Right cardiac atrium (tissue), 5 donors: ENCODE measurements around the gene IRF2BPL. TPM values are rescaled to one million over a fixed set of nuclear protein-coding genes. Genes with fewer than 3 reads are reported as not detected.
A peak's percentile ranks its signal among the peaks of the same experiment; 100 is the strongest.

Experiments used
- ATAC-seq, 2 donors: fragments of 200-7000 bp; cut with Tn5 transposase; one replicate each; pipeline versions ENCODE4 v1.8.0 to v1.9.1; 2020; ENCODE audit warnings: moderate library complexity in 2 of 2, mild to moderate bottlenecking in 1 of 2
- DNase-seq, 3 donors: peaks; one replicate each; pipeline ENCODE4 v3.0.0-alpha.2; 2020
- H3K27ac ChIP-seq: one replicate; pipeline ENCODE4 v1.5.1; 2013; ENCODE audit warnings: mild to moderate bottlenecking, low read length, control low read depth, moderate library complexity
- H3K27me3 ChIP-seq: one replicate; pipeline ENCODE4 v1.6.1; 2013; ENCODE audit not compliant: control insufficient read depth, insufficient read depth
- H3K4me1 ChIP-seq: one replicate; pipeline ENCODE4 v1.6.1; 2013; ENCODE audit warnings: low read length; ENCODE audit not compliant: control insufficient read depth, insufficient read depth
- H3K4me3 ChIP-seq: one replicate; pipeline ENCODE4 v1.5.1; 2013; ENCODE audit warnings: low read length, control low read depth
- H3K9me3 ChIP-seq: one replicate; pipeline ENCODE4 v1.6.1; 2013; ENCODE audit warnings: low read length; ENCODE audit not compliant: control insufficient read depth
- WGBS: extraction: QIAGEN DNeasy Blood & Tissue Kit; methylation state at CpG from one replicate; pipeline ENCODE4 v1.1.7; 2013; 5-methylcytosine and 5-hydroxymethylcytosine counted together
- intact Hi-C, 4 donors: fragments of 100-400 bp; cut with DNase I; formaldehyde crosslinking; loops; one replicate each; pipeline versions ENCODE4 v1.11.0 to v1.14.0; 2022 to 2023
- polyA plus RNA-seq: library from polyadenylated mRNA; stranded (reverse); fragments of 200-250 nt; gene quantifications from one replicate; pipeline ENCODE4 v1.2.3, GENCODE V29; 2013
- total RNA-seq, 4 donors: library from RNA; stranded (reverse); fragmentation: NEBNext Ultra II Directional; extraction: Animal tissue kit (Norgen Biotek cat#: 25700); gene quantifications; one replicate each; pipeline ENCODE4 v1.2.1, GENCODE V29; 2021
- donor health status: healthy with polysubstance abuse.
- donor health status: DM: no; HTN: yes; CAD: no.
- donor health status: DM: no; HTN: no; CAD: no.
- donor health status: DM: no; HTN: yes; CAD: no; lungs with severe emphysema.
- donor health status: DM: yes; HTN: yes; CAD: no.

The IRF2BPL gene
- total and polyA plus RNA-seq, 5 donors: 22.0 to 61.2 (median 49.2) TPM

GRCh38 chr14:76998910-76999309, 29.6 kb downstream of the IRF2BPL start:
- DNase-seq: no peak
- 89% methylated on average over 3 of the region's 3 CpGs for WGBS
- H3K9me3 ChIP-seq: no peaks in the 10 kb centered on the region
- no peak for ATAC-seq
- peaks cover 2% of the 10 kb centered on the region for H3K4me1 ChIP-seq
- intact Hi-C loops: no loop called here
- no peaks in the 10 kb centered on the region for H3K27me3 ChIP-seq
- H3K27ac ChIP-seq: no peak overlapping the region
- no peak overlapping the region for H3K4me3 ChIP-seq

GRCh38 chr14:76997257-76997970, 31.1 kb downstream of the IRF2BPL start:
- Histone ChIP-seq H3K9me3 (no peaks in the 10 kb centered on the region), H3K27me3 (no peaks in the 10 kb centered on the region), H3K4me3 (no peak overlapping the region), H3K4me1 (peaks cover 2% of the 10 kb centered on the region), H3K27ac (no peak overlapping the region)
- intact Hi-C loops: no loop called here
- DNase-seq (no peak), ATAC-seq (no peak)
- 89% methylated on average over 6 of the region's 6 CpGs for WGBS

- no peak overlapping the region for H3K4me3 ChIP-seq
- WGBS: 92% methylated on average over 2 of the region's 2 CpGs
- H3K27ac ChIP-seq: no peak overlapping the region
- DNase-seq (no peak), ATAC-seq (no peak)
- no peaks in the 10 kb centered on the region for H3K27me3 ChIP-seq
- intact Hi-C loops: no loop called here
- no peaks in the 10 kb centered on the region for H3K9me3 ChIP-seq
- peaks cover 2% of the 10 kb centered on the region for H3K4me1 ChIP-seq
Measured at GRCh38 chr14:76996563-76997146, 31.9 kb downstream of the IRF2BPL start.

GRCh38 chr14:76995279-76996035, 33.1 kb downstream of the IRF2BPL start:
- ATAC-seq (no peak), DNase-seq (no peak)
- H3K9me3 ChIP-seq: no peaks in the 10 kb centered on the region
- peaks cover 2% of the 10 kb centered on the region for H3K4me1 ChIP-seq
- no peak overlapping the region for H3K4me3 ChIP-seq
- no peaks in the 10 kb centered on the region for H3K27me3 ChIP-seq
- WGBS: 71% methylated on average over 4 of the region's 4 CpGs
- intact Hi-C loops: no loop called here
- no peak overlapping the region for H3K27ac ChIP-seq

- intact Hi-C loops: no loop called here
- ATAC-seq (no peak), DNase-seq (no peak)
- Histone ChIP-seq H3K27ac (no peak overlapping the region), H3K4me1 (no peaks in the 10 kb centered on the region), H3K27me3 (no peaks in the 10 kb centered on the region), H3K4me3 (no peak overlapping the region), H3K9me3 (no peaks in the 10 kb centered on the region)
- WGBS: 97% methylated on average over 6 of the region's 6 CpGs
Measured at GRCh38 chr14:76993752-76994151, 34.8 kb downstream of the IRF2BPL start.

GRCh38 chr14:76990084-76990483, 38.4 kb downstream of the IRF2BPL start:
- DNase-seq: no peak
- H3K27me3 ChIP-seq: no peaks in the 10 kb centered on the region
- H3K4me1 ChIP-seq: no peaks in the 10 kb centered on the region
- intact Hi-C loops: no loop called here
- ATAC-seq: no peak
- H3K9me3 ChIP-seq: no peaks in the 10 kb centered on the region
- no peak overlapping the region for H3K27ac ChIP-seq
- no peak overlapping the region for H3K4me3 ChIP-seq

- ATAC-seq (no peak), DNase-seq (no peak)
- Histone ChIP-seq H3K4me3 (no peak overlapping the region), H3K27me3 (no peaks in the 10 kb centered on the region), H3K27ac (no peak overlapping the region), H3K4me1 (no peaks in the 10 kb centered on the region), H3K9me3 (no peaks in the 10 kb centered on the region)
- 93% methylated on average over 4 of the region's 4 CpGs for WGBS
- intact Hi-C loops: no loop called here
Measured at GRCh38 chr14:76987956-76988520, 40.5 kb downstream of the IRF2BPL start.

- Histone ChIP-seq H3K27ac (no peak overlapping the region), H3K9me3 (no peaks in the 10 kb centered on the region), H3K27me3 (no peaks in the 10 kb centered on the region), H3K4me1 (no peaks in the 10 kb centered on the region), H3K4me3 (no peak overlapping the region)
- ATAC-seq: no peak
- WGBS: 97% methylated on average over 4 of the region's 4 CpGs
- intact Hi-C loops: no loop called here
- DNase-seq: no peak
Measured at GRCh38 chr14:76986231-76986565, 42.3 kb downstream of the IRF2BPL start.

- no peaks in the 10 kb centered on the region for H3K4me1 ChIP-seq
- H3K4me3 ChIP-seq: no peak overlapping the region
- intact Hi-C loops: no loop called here
- H3K27ac ChIP-seq: no peak overlapping the region
- WGBS: 92% methylated on average over 4 of the region's 4 CpGs
- ATAC-seq: no peak
- no peak for DNase-seq
- H3K9me3 ChIP-seq: no peaks in the 10 kb centered on the region
- H3K27me3 ChIP-seq: no peaks in the 10 kb centered on the region
Measured at GRCh38 chr14:76985540-76986230, 42.8 kb downstream of the IRF2BPL start.

GRCh38 chr14:76984787-76985375, 43.6 kb downstream of the IRF2BPL start:
- 51% methylated on average over 6 of the region's 6 CpGs for WGBS
- Histone ChIP-seq H3K9me3 (no peaks in the 10 kb centered on the region), H3K27ac (no peak overlapping the region), H3K4me1 (no peaks in the 10 kb centered on the region), H3K4me3 (no peak overlapping the region), H3K27me3 (no peaks in the 10 kb centered on the region)
- intact Hi-C loops: no loop called here
- peak; percentile 10 to 38 for ATAC-seq
- no peak for DNase-seq
